ENCODE measurements around the gene HMGN2.

Gene HMGN2

GRCh38 chr1:26449868-26450267 lies 22.4 kb upstream of the HMGN2 start:
- no peak for TF ChIP-seq CSDC2 (CRISPR knock-in tag; IDR thresholded peaks at IDR 0.05)
- TF ChIP-seq ARNTL (CRISPR knock-in tag; IDR thresholded peaks at IDR 0.05; ENCODE audit: borderline replicate concordance, low read depth), result no peak
- TF ChIP-seq TCF4 (CRISPR knock-in tag; IDR thresholded peaks at IDR 0.05; ENCODE audit: borderline replicate concordance), result no peak
- TF ChIP-seq RARB (CRISPR knock-in tag; IDR thresholded peaks at IDR 0.05), result no peak
- no peak for TF ChIP-seq SNAI2 (CRISPR knock-in tag; IDR thresholded peaks at IDR 0.05)
- TF ChIP-seq ZC3H10 (CRISPR knock-in tag; IDR thresholded peaks at IDR 0.05), result no peak
- TF ChIP-seq TSHZ2 (CRISPR knock-in tag; IDR thresholded peaks at IDR 0.05), result no peak
- TF ChIP-seq BACH2 (CRISPR knock-in tag; IDR thresholded peaks at IDR 0.05; ENCODE audit: borderline replicate concordance), result no peak
- TF ChIP-seq POU6F1 (CRISPR knock-in tag; IDR thresholded peaks at IDR 0.05; ENCODE audit: borderline replicate concordance, low read depth), result no peak
- TF ChIP-seq PPARA (CRISPR knock-in tag; IDR thresholded peaks at IDR 0.05; ENCODE audit: borderline replicate concordance), result no peak
- TF ChIP-seq ZNF70 (CRISPR knock-in tag; IDR thresholded peaks at IDR 0.05), result no peak
- TF ChIP-seq ESRRG (CRISPR knock-in tag; IDR thresholded peaks at IDR 0.05), result no peak
- no peak for ATAC-seq

- TF ChIP-seq ESRRG (CRISPR knock-in tag; IDR thresholded peaks at IDR 0.05) (no peak), CREB5 (CRISPR knock-in tag; IDR thresholded peaks at IDR 0.05; ENCODE audit: low read depth) (no peak), PATZ1 (CRISPR knock-in tag; IDR thresholded peaks at IDR 0.05; ENCODE audit: borderline replicate concordance) (no peak), BACH2 (CRISPR knock-in tag; IDR thresholded peaks at IDR 0.05; ENCODE audit: borderline replicate concordance) (no peak), GLIS3 (CRISPR knock-in tag; IDR thresholded peaks at IDR 0.05) (no peak), CSDC2 (CRISPR knock-in tag; IDR thresholded peaks at IDR 0.05) (no peak), ZNF8 (CRISPR knock-in tag; IDR thresholded peaks at IDR 0.05) (no peak), TOX (CRISPR knock-in tag; IDR thresholded peaks at IDR 0.05; ENCODE audit: borderline replicate concordance) (no peak), RARB (CRISPR knock-in tag; IDR thresholded peaks at IDR 0.05) (no peak), ISL1 (CRISPR knock-in tag; IDR thresholded peaks at IDR 0.05) (no peak), ZNF70 (CRISPR knock-in tag; IDR thresholded peaks at IDR 0.05) (no peak), ZFP30 (CRISPR knock-in tag; IDR thresholded peaks at IDR 0.05) (no peak), TSHZ2 (CRISPR knock-in tag; IDR thresholded peaks at IDR 0.05) (no peak), POU6F1 (CRISPR knock-in tag; IDR thresholded peaks at IDR 0.05; ENCODE audit: borderline replicate concordance, low read depth) (no peak), OSR1 (CRISPR knock-in tag; IDR thresholded peaks at IDR 0.05) (no peak), CSRNP3 (CRISPR knock-in tag; IDR thresholded peaks at IDR 0.05) (no peak), ZFP3 (CRISPR knock-in tag; IDR thresholded peaks at IDR 0.05) (no peak), ZC3H10 (CRISPR knock-in tag; IDR thresholded peaks at IDR 0.05) (no peak), TCF4 (CRISPR knock-in tag; IDR thresholded peaks at IDR 0.05; ENCODE audit: borderline replicate concordance) (no peak), PPARA (CRISPR knock-in tag; IDR thresholded peaks at IDR 0.05; ENCODE audit: borderline replicate concordance) (no peak)
- ATAC-seq, result no peak
Observed at GRCh38 chr1:26450908-26451307, 21.3 kb upstream of the HMGN2 start.

Measured in SK-N-SH treated with all-trans-retinoic acid at 6 μM for 48 hours (cell line).